ENCODE results near the gene SCO2.

The SCO2 gene

DNA sequence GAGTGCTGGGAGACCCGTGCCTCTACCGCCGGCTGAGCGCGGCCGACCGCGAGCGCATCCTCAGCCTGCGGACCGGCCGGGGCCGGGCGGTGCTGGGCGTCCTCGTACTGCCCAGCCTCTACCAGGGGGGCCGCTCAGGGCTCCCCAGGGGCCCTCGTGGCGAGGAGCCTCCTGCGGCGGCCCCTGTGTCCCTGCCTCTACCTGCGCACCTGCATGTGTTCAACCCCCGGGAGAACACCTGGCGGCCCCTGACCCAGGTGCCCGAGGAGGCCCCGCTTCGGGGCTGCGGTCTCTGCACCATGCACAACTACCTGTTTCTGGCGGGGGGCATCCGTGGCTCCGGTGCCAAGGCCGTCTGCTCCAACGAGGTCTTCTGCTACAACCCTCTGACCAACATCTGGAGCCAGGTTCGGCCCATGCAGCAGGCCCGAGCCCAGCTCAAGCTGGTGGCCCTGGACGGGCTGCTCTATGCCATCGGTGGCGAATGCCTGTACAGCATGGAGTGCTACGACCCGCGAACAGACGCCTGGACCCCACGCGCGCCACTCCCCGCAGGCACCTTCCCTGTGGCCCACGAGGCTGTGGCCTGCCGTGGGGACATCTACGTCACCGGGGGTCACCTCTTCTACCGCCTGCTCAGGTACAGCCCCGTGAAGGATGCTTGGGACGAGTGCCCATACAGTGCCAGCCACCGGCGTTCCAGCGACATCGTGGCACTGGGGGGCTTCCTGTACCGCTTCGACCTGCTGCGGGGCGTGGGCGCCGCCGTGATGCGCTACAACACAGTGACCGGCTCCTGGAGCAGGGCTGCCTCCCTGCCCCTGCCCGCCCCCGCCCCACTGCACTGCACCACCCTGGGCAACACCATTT, 23.8 kb upstream of the SCO2 start:
- no peak for DNase-seq

DNA sequence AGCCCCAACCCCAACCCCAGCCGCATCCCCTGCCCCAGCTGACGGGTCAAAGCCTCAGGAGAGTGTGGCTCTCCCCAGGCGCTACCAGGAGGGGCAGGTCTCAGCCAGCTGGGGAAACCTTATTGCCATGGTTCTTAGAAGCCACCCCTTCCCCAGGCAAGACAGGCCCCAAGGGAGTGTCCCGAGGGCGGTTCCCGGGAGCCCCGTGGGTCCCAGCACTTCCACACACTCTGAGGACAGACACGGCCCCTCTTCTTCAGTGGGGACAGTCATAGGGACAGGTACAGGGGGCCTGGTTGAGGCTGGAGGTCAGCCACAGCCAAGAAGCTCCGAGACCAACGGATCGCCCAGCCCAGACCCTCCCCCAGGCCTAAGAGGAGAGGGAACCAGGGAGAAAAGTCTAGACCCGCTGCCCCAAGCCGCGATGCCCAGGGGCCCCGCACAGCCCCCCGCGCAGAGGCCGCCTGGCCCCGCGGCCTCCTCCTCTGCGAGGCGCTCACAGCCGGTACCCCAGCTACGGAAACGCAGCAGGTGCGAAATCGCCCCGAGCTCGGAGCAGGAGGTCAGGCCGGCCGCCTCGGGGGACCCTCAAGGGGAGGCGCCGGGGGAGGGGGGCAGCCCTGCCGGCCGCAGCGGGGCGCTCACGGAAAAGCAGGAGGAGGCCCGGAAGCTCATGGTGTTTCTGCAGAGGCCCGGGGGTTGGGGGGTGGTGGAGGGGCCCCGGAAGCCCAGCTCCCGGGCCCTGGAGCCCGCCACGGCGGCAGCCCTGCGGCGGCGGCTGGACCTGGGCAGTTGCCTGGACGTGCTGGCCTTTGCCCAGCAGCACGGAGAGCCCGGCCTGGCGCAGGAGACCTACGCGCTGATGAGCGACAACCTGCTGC, 22.9 kb upstream of the SCO2 start:
- DNase-seq = peak; percentile 43

- no peak for DNase-seq
These were observed 22.0 kb upstream of the SCO2 start for GRCh38 chr22:50547263-50547985.

DNA sequence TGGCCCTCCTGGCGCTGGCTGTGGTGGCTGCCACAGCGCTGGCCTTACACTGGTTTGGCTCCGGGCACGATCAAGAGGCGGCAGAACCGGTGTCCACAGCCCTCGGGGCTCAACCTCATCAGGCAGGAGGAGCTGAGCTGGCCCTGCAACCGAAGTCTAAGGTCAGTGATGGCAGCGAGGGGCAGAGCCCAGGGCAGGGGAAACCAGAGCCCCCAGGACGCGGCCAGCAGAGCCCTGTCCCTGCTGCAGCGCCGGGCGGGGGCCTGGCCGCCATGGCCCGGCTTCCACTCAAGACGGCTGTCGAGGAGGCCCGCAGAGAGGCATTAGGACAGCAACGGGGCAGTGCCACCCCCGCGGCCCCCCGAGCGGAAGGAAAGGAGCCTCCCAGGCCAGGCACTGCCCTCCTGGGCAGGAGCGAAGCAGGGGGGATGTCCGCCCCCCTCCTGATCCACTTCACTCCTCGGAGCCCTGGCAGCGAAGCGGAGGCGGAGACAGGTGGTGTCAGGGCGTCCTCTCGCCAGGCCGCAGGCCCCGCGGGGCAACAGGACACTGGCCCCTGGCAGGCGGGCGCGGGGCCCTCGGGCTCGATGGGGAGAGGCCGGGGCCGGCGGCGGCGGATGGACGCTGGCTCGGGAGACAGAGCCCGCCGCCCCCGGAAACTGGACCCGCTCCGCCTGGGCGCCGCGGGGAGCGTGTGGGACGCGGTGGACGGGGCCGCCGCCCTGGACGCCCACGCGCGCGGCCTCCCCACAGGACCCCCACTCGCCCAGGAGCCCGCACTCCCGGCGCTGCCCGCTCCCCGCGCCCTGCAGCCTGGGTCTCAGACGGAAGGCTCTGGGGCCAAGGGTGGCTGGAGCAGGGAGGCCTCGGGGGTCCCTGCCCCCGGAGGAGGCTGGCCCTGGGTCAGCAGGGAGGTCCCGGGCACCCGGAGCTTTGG, 21.2 kb upstream of the SCO2 start:
- no peak for DNase-seq

DNA sequence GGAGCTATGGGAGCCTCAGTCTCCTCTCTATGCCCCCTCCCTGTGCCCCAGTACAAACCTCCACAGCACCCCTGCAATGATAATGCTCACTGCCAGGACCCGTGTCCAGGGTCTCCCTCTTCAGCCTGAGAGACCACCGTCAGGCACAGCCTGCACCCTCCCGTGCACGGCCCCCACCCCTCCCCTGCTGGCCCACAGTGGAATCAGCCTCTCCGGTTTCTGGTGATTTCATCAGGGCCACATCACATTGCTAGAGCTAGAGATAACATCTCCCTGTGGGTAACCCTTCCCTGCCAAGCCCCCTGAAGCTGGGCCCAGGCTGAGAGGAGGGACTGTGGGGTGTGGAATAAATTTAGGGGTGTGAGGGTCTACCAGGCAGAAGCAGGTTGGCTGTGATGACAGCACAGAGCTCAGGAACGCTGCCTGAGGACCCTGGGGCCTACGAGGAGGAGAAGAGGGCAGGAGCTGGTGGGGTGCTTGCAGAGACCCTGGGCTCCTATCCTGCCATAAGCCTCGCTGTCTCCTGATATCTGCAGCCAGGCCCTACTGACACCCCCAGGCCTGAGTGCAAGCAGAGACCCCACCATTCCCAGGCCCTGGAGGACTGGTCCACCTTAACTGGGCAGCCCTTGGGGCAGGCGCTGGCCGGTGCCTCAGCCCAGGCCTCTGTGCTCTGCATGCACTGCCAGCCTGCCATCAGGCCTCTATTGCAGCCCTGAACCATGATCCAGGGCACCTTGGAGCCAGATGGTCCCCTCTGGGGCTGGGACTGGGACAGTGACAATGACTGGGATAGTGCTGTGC, 20.3 kb upstream of the SCO2 start, which contains the start of gene KLHDC7B:
KLHDC7B (plus strand) TSS at position 378 of the 804 bp plus-strand sequence; CDS start at position 723, 345 bp downstream.
- DNase-seq = no peak

DNA sequence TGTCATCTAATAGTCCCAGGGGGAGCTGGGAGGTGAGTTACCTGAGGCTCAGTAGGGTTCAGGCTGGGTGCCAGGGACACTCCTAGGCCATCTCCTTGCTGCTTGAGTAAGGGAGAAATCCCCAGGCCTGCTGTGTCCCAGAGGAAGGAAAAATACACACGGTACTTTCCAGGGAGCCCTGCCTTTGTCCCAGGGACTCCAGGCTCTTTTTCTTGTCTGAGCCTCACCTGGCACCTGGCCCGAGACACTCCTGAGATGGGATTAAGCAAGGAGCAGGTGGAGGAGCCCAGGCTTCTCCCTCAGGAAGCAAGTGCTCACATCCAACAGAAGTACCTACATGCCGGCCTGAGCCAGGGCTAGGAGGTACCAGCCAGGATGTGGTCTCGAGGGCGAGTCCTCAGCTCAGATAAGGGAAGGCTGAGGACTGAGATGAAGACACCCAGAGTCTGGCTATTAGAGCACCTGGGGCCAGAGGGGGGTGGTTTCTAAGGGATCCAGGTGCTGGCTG, 19.4 kb upstream of the SCO2 start:
- DNase-seq = no peak

DNA sequence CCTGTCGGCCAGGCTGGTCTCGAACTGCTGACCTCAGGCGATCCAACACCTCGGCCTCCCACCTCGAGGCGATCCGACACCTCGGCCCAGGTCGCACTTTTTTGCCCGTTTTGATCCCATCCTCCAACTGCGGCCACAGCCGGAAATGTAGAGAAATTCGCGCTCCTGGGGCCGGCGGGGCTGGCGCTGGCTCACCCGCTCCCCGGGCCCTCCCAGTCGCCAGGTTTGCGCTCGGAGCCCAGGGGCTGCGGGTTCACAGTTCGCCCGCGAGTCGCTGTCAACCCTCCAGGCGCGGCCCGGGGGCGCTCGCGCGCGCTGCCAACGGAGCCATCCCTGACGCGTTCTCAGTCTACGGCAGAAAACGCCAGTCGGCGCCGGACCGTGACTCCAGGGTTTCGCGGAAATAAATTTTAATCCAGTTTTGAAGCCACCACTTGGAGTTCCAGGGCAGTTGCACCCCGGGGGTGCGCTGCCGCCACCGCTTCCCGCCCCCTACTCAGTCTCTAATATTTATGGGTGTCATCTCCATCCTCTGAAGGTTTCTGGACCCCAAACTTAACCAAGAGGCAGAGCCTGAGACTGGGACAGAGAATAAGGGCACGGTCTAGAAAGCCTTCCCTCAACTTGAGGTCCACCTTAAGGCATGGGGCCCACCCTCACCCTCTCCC, 18.8 kb upstream of the SCO2 start:
- DNase-seq = peak; percentile 86

DNA sequence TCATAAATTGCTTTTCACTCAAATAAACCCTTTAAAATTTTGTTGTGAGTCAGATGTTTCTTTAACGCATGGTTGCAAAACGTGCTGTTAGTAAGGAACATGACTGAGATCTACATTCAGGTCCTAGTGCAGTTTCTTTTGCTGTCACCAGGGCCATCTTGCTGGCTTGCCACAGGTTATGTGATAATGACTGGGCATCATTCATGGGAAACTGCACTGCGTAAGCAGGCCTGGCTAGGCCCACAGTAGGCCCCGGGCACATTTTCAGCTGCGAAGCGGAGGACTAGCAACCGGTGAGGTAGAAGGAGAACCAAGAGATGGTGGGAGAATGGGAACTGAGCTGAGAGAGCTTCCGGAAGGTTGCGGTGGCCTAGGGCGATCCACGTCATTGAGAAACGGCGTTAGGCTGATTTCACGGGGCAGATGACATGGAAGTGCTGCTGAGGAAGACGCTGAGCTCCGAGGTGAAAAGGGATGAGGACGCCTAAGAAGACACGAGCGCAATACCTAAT, 17.1 kb upstream of the SCO2 start:
- DNase-seq = peak; percentile 74

DNA sequence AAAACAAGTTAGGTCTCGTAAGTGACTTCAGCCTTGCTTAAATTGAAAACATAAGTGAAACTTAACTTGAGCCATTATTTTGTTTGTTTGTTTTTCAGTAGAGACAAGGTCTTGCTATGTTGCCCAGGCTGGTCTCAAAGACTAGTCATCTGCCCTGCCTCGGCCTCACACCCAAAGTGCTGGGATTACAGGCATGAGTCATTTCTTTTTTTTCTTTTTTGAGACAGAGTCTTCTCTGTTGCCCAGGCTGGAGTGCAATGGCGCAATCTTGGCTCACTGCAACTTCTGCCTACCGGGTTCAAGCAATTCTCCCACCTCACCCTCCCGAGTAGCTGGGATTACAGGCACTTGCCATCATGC, 16.2 kb upstream of the SCO2 start:
- peak; percentile 82 for DNase-seq

DNA sequence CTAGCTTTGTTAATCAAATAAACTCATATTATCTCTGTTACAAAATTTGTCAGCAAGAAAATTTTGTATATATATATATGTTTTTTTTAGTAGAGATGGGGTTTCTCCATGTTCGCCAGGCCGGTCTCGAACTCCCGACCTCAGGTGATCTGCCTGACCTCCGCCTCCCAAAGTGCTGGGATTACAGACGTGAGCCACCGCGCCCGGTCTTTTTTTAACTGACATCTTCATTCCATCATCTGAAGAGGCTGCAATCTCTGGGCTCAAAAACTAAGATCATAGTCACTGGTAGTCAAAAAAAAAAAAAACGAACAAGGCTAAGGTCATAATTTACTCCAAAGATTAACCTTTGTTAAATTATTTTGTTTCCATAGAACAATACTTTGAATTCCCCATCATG, 15.0 kb upstream of the SCO2 start:
- DNase-seq = no peak

- DNase-seq = no peak
These were observed 12.4 kb upstream of the SCO2 start for GRCh38 chr22:50537765-50538164.

DNA sequence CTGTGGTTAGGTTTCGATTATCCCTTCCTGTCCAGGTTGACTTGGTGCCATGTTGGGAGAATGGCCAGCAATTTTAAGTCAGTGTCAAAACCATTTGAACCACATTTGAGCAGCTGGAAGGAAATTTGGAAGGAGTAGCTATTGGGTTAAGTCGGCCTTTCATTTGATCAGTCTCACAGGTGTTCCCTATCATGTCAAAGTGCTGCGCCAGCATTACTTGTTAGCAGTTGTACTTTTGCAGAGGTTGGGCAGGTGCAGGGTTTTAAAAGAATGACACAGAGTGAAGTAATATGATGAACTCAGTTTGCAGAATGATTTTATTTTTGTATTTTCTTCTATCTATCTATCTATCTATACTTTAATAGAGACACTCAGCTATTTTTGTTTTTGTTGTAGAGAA, 10.8 kb upstream of the SCO2 start:
- DNase-seq = no peak

DNA sequence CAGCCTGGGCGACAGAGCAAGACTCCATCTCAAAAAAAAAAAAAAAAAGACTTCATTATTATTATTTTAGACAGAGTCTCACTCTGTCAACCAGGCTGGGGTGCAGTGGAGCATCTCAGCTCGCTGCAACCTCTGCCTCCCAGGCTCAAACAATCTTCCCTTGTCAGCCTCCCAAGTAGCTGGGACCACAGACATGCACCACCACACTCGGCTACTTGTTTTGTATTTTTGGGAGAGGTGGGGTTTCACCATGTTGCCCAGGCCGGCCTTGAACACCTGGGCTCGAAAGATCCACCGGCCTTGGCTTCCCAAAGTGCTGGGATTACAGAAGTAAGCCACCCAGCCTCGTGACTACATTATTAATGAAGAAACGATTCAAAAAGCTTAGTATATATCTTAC, 9.7 kb upstream of the SCO2 start:
- DNase-seq = no peak

- DNase-seq = peak; percentile 57
These were observed 8.7 kb upstream of the SCO2 start for GRCh38 chr22:50533856-50534711.

DNA sequence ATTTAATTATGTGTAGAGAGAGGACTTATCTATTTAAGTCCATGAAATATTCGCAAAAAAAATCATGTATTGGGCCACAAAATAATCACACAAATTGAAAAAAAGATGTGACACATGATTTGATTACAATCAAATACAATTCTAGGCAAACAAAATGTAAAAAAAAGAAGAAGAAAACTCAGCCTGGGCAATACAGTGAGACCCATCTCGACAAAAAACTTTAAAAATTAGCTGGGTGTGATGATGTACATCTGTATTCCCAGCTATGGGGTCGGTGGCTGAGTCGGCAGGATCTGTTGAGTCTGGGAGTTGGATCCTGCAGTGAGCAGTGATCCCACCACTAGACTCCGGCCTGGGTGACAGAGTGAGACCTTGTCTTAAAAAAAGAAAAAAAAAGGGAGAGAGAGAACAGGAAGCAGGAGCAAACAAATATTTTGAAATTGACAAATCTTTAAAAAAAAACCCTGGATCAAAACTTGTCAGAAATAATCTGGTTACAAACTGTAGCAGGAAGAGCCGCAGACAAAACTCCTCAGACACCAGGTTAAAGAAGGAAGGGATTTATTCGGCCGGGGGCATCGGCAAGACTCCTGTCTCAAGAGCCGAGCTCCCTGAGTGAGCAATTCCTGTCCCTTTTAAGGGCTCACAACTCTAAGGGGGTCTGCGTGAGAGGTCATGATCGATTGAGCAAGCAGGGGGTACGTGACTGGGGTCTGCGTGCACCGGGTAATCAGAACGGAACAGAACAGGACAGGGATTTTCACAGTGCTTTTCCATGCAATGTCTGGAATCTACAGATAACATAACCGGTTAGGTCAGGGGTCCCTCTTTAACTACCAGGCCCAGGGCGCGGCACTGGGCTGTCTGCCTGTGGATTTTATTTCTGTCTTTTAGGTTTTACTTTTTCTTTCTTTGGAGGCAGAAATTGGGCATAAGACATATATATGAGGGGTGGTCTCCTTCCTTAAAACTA, 7.7 kb upstream of the SCO2 start:
- DNase-seq = no peak

GRCh38 chr22:50531962-50532674, 6.7 kb upstream of the SCO2 start:
- DNase-seq = peak; percentile 47

DNA sequence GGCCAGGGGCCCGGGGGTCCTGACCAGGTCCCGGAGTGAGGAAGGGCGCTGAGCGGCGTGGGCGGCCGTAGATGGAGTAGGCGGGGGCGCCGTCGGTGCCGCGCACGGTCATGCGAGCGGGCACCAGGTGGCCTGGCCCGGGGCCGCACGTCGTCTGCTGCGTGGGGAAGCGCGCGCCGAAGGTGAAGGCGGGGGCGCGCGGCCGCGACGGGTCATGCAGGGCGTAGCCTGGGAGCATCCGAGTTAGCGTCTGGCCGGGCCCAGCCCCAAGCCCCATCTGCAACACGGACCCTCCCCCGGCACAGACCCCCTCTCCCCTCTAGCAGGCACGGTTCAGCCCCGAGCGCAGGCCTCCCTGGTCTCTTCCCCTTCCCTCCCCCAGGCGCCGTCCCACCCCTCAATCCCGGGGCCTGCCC, 6.2 kb upstream of the SCO2 start:
- peak; percentile 83 for DNase-seq

Data from CD4-positive, alpha-beta T cell treated with Interleukin-15 for 1 hour (primary cell).